HepG2 (cell line): ENCODE results near the gene ANAPC2. TPM values are rescaled to one million over a fixed set of nuclear protein-coding genes. Genes with fewer than 3 reads are reported as not detected.

ENCODE experiments used
- GFI1 ChIP-seq: sonication (generic); formaldehyde crosslinking; IDR thresholded peaks from 2 replicates; pipeline ENCODE4 v1.5.0; 2020; ENCODE audit warnings: missing genetic modification reagents, mild to moderate bottlenecking, borderline replicate concordance
- MTF1 ChIP-seq: sonication (generic); formaldehyde crosslinking; IDR thresholded peaks from 2 replicates; pipeline ENCODE4 v1.5.0; 2020; ENCODE audit warnings: missing genetic modification reagents
- REPIN1 ChIP-seq: sonication (generic); formaldehyde crosslinking; IDR thresholded peaks from 2 replicates; pipeline ENCODE4 v1.8.0; 2022; ENCODE audit warnings: missing genetic modification reagents, low read depth, mild to moderate bottlenecking, borderline replicate concordance
- TCF7 ChIP-seq: sonication (generic); IDR thresholded peaks from 2 replicates; pipeline ENCODE4 v1.6.1; 2016; ENCODE audit warnings: antibody characterized with exemption, low read depth
- THYN1 ChIP-seq: sonication (generic); formaldehyde crosslinking; IDR thresholded peaks from 2 replicates; pipeline ENCODE4 v1.8.1; 2023; ENCODE audit warnings: low read depth, mild to moderate bottlenecking, moderate library complexity, missing genetic modification reagents, borderline replicate concordance
- ZMAT3 ChIP-seq: sonication (generic); formaldehyde crosslinking; conservative IDR thresholded peaks from 2 replicates; pipeline ENCODE4 v1.7.0; 2021; ENCODE audit warnings: missing genetic modification reagents
- ZNF235 ChIP-seq: sonication (generic); formaldehyde crosslinking; IDR thresholded peaks from 2 replicates; pipeline ENCODE4 v1.8.1; 2023; ENCODE audit warnings: mild to moderate bottlenecking, missing genetic modification reagents, borderline replicate concordance
- ZNF264 ChIP-seq: sonication (generic); formaldehyde crosslinking; IDR thresholded peaks from 2 replicates; pipeline ENCODE4 v1.4.0; 2020; ENCODE audit warnings: missing genetic modification reagents
- ZNF329 ChIP-seq: sonication (generic); formaldehyde crosslinking; IDR thresholded peaks from 2 replicates; pipeline ENCODE4 v1.9.0; 2021; ENCODE audit warnings: low read depth, mild to moderate bottlenecking, missing genetic modification reagents
- ZNF563 ChIP-seq: sonication (generic); formaldehyde crosslinking; IDR thresholded peaks from 2 replicates; pipeline ENCODE4 v1.8.0; 2022; ENCODE audit warnings: mild to moderate bottlenecking, moderate library complexity, missing genetic modification reagents
- ZNF589 ChIP-seq: sonication (generic); formaldehyde crosslinking; conservative IDR thresholded peaks from 2 replicates; pipeline ENCODE4 v1.8.0; 2022; ENCODE audit warnings: mild to moderate bottlenecking, moderate library complexity, missing genetic modification reagents
- ZNF607 ChIP-seq: sonication (generic); formaldehyde crosslinking; IDR thresholded peaks from 2 replicates; pipeline ENCODE4 v1.5.1; 2020; ENCODE audit warnings: missing genetic modification reagents, mild to moderate bottlenecking, borderline replicate concordance
- ZNF761 ChIP-seq: sonication (generic); formaldehyde crosslinking; conservative IDR thresholded peaks from 2 replicates; pipeline ENCODE4 v1.4.0; 2020; ENCODE audit warnings: mild to moderate bottlenecking, missing genetic modification reagents
- ZNF768 ChIP-seq: sonication (generic); formaldehyde crosslinking; IDR thresholded peaks from 2 replicates; pipeline ENCODE4 v1.4.0; 2020; ENCODE audit warnings: missing genetic modification reagents
- ZNF773 ChIP-seq: sonication (generic); formaldehyde crosslinking; IDR thresholded peaks from 2 replicates; pipeline ENCODE4 v1.4.0; 2020; ENCODE audit warnings: missing genetic modification reagents, borderline replicate concordance
- ZNF788 ChIP-seq: sonication (generic); formaldehyde crosslinking; IDR thresholded peaks from 2 replicates; pipeline ENCODE4 v1.5.0; 2020; ENCODE audit warnings: mild to moderate bottlenecking, missing genetic modification reagents, borderline replicate concordance
- ZNF878 ChIP-seq: sonication (generic); formaldehyde crosslinking; IDR thresholded peaks from 2 replicates; pipeline ENCODE4 v1.8.1; 2023; ENCODE audit warnings: mild to moderate bottlenecking, missing genetic modification reagents, moderate library complexity
- polyA plus RNA-seq, 8 experiments: library from polyadenylated mRNA; depleted of rRNA in 3 of 8; stranded (reverse) in 7 of 8; unstranded in 1 of 8; fragments of >200 nt; fragmentation: Illumina TruSeq in 4 of 8; extraction: Trizol in 4 of 8; gene quantifications; 2 replicates each; pipeline versions ENCODE4 v1.2.1 to v1.2.3, GENCODE V29; 2011 to 2016; ENCODE audit warnings: low read depth in 4 of 8, missing spikeins in 1 of 8, mixed read lengths in 1 of 8; ENCODE audit not compliant: insufficient read depth in 1 of 8
- total RNA-seq, 5 experiments: library from RNA; depleted of rRNA; stranded (reverse); fragments of >200 nt; fragmentation: Illumina TruSeq; extraction: Trizol; gene quantifications; 2 replicates each; pipeline ENCODE4 v1.2.3, GENCODE V29; 2016; ENCODE audit warnings: low read depth in 1 of 5
- TF ChIP-seq, protein P1 (sequence below): sonication (generic); formaldehyde crosslinking; IDR thresholded peaks from 2 replicates; pipeline ENCODE4 v1.4.0; 2020; ENCODE audit warnings: missing genetic modification reagents
- TF ChIP-seq, protein P2 (sequence below): sonication (generic); formaldehyde crosslinking; IDR thresholded peaks from 2 replicates; pipeline ENCODE4 v1.4.0; 2020; ENCODE audit warnings: missing genetic modification reagents, borderline replicate concordance
- TF ChIP-seq, protein P3 (sequence below): sonication (generic); formaldehyde crosslinking; IDR thresholded peaks from 2 replicates; pipeline ENCODE4 v1.4.0; 2020; ENCODE audit warnings: missing genetic modification reagents, borderline replicate concordance

The ANAPC2 gene
- total and polyA plus RNA-seq, 2 of the 13 experiments (the other 11 are each of a cell fraction or from before 2014, with no cell fraction given) = 12.3 to 15.4 TPM

DNA sequence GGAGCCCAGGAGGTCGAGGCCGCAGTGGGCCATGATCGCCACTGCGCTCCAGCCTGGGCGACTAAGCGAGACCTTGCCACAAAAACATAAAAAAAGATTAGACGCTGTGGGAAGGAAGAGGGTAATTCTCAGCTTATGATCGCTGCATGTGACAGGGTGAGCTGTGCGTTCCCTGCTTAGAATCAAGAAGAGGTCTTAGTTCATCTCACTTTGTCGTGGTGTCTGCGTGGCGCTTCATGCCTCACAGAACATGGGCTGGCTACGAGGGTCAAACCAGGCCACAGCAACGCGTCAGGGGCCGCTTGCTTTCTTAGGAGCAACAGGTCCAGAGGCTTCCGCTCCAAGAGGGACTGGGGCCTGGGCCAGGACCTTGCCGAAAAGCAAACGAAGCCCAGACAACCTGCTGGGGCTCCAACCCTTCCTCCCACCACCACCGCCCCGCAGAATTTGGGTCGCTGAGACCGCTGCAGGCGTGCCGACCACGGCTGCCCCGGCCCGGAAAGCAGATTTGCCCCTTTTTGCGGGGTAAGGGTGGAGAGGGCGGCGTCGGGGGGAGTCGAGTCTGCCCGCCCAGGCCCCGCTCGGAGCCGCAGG is 59.4 kb downstream of the ANAPC2 start (continued):
- TF ChIP-seq, protein P1, sequence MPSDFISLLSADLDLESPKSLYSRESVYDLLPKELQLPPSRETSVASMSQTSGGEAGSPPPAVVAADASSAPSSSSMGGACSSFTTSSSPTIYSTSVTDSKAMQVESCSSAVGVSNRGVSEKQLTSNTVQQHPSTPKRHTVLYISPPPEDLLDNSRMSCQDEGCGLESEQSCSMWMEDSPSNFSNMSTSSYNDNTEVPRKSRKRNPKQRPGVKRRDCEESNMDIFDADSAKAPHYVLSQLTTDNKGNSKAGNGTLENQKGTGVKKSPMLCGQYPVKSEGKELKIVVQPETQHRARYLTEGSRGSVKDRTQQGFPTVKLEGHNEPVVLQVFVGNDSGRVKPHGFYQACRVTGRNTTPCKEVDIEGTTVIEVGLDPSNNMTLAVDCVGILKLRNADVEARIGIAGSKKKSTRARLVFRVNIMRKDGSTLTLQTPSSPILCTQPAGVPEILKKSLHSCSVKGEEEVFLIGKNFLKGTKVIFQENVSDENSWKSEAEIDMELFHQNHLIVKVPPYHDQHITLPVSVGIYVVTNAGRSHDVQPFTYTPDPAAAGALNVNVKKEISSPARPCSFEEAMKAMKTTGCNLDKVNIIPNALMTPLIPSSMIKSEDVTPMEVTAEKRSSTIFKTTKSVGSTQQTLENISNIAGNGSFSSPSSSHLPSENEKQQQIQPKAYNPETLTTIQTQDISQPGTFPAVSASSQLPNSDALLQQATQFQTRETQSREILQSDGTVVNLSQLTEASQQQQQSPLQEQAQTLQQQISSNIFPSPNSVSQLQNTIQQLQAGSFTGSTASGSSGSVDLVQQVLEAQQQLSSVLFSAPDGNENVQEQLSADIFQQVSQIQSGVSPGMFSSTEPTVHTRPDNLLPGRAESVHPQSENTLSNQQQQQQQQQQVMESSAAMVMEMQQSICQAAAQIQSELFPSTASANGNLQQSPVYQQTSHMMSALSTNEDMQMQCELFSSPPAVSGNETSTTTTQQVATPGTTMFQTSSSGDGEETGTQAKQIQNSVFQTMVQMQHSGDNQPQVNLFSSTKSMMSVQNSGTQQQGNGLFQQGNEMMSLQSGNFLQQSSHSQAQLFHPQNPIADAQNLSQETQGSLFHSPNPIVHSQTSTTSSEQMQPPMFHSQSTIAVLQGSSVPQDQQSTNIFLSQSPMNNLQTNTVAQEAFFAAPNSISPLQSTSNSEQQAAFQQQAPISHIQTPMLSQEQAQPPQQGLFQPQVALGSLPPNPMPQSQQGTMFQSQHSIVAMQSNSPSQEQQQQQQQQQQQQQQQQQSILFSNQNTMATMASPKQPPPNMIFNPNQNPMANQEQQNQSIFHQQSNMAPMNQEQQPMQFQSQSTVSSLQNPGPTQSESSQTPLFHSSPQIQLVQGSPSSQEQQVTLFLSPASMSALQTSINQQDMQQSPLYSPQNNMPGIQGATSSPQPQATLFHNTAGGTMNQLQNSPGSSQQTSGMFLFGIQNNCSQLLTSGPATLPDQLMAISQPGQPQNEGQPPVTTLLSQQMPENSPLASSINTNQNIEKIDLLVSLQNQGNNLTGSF = no peak
- TF ChIP-seq ZNF235 (CRISPR knock-in tag) (no peak), MTF1 (CRISPR knock-in tag) (no peak), ZMAT3 (CRISPR knock-in tag) (no peak), ZNF563 (CRISPR knock-in tag) (peak; percentile 59; the same call in 1 of the 2 replicates), TCF7 (no peak), ZNF788 (CRISPR knock-in tag) (no peak), REPIN1 (CRISPR knock-in tag) (0 out of 2 replicates have a peak, but pooled peaks have one; percentile 5), ZNF264 (CRISPR knock-in tag) (no peak), ZNF607 (CRISPR knock-in tag) (0 out of 2 replicates have a peak, but pooled peaks have one; percentile 13), ZNF878 (CRISPR knock-in tag) (no peak), ZNF761 (CRISPR knock-in tag) (0 out of 2 replicates have a peak, but pooled peaks have one; percentile 19), THYN1 (CRISPR knock-in tag) (no peak), GFI1 (peak; percentile 12; the same call in 1 of the 2 replicates), ZNF773 (CRISPR knock-in tag) (no peak), ZNF768 (CRISPR knock-in tag) (no peak), ZNF589 (CRISPR knock-in tag) (peak; percentile 25; the same call in 1 of the 2 replicates), ZNF329 (CRISPR knock-in tag) (0 out of 2 replicates have a peak, but pooled peaks have one; percentile 49)
- TF ChIP-seq, protein P2, sequence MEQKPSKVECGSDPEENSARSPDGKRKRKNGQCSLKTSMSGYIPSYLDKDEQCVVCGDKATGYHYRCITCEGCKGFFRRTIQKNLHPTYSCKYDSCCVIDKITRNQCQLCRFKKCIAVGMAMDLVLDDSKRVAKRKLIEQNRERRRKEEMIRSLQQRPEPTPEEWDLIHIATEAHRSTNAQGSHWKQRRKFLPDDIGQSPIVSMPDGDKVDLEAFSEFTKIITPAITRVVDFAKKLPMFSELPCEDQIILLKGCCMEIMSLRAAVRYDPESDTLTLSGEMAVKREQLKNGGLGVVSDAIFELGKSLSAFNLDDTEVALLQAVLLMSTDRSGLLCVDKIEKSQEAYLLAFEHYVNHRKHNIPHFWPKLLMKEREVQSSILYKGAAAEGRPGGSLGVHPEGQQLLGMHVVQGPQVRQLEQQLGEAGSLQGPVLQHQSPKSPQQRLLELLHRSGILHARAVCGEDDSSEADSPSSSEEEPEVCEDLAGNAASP (CRISPR knock-in tag) = peak; percentile 93; the same call in 1 of the 2 replicates
- TF ChIP-seq, protein P3, sequence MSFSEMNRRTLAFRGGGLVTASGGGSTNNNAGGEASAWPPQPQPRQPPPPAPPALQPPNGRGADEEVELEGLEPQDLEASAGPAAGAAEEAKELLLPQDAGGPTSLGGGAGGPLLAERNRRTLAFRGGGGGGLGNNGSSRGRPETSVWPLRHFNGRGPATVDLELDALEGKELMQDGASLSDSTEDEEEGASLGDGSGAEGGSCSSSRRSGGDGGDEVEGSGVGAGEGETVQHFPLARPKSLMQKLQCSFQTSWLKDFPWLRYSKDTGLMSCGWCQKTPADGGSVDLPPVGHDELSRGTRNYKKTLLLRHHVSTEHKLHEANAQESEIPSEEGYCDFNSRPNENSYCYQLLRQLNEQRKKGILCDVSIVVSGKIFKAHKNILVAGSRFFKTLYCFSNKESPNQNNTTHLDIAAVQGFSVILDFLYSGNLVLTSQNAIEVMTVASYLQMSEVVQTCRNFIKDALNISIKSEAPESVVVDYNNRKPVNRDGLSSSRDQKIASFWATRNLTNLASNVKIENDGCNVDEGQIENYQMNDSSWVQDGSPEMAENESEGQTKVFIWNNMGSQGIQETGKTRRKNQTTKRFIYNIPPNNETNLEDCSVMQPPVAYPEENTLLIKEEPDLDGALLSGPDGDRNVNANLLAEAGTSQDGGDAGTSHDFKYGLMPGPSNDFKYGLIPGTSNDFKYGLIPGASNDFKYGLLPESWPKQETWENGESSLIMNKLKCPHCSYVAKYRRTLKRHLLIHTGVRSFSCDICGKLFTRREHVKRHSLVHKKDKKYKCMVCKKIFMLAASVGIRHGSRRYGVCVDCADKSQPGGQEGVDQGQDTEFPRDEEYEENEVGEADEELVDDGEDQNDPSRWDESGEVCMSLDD (CRISPR knock-in tag) = no peak
